Gastrocnemius medialis (tissue), 4 donors: ENCODE data around the gene SHCBP1L. TPM values are rescaled to one million over a fixed set of nuclear protein-coding genes. Genes with fewer than 3 reads are reported as not detected.
A peak's percentile ranks its signal among the peaks of the same experiment; 100 is the strongest.
"Not testable (repeated sequence)": the region's sequence is repeated elsewhere in the genome, so short reads cannot be mapped to it uniquely, and the experiment has no call there.

Source experiments
- ATAC-seq, 2 donors: fragments of 150-250 bp; one replicate each; pipeline ENCODE4 v1.9.1; 2016
- DNase-seq, 2 donors: peaks; one replicate each; pipeline ENCODE4 v3.0.0-alpha.2; 2019
- H3K27ac ChIP-seq, 4 donors: fragments of 200-600 bp; sonication (generic); 1 replicate in 1 of 4; 2 replicates in 3 of 4; pipeline ENCODE4 v1.5.1; 2016 to 2018; ENCODE audit warnings: mild to moderate bottlenecking in 2 of 4, moderate library complexity in 1 of 4
- H3K27me3 ChIP-seq, 3 donors: fragments of 200-600 bp; sonication (generic) in 2 of 3; 1 replicate in 1 of 3; 2 replicates in 2 of 3; pipeline versions ENCODE4 v1.5.1 to v1.6.0; 2016 to 2019; ENCODE audit warnings: mild to moderate bottlenecking in 1 of 3, moderate library complexity in 1 of 3
- H3K36me3 ChIP-seq, 2 donors: fragments of 200-600 bp; sonication (generic) in 1 of 2; one replicate each; pipeline ENCODE4 v1.5.1; 2017 to 2018
- H3K4me1 ChIP-seq, 2 donors: fragments of 200-600 bp; sonication (generic) in 1 of 2; one replicate each; pipeline ENCODE4 v1.5.1; 2016 to 2017; ENCODE audit warnings: mild to moderate bottlenecking in 2 of 2
- H3K4me3 ChIP-seq, 4 donors: fragments of 200-600 bp; sonication (generic) in 3 of 4; 1 replicate in 1 of 4; 2 replicates in 3 of 4; pipeline ENCODE4 v1.5.1; 2016 to 2019; ENCODE audit warnings: mild to moderate bottlenecking in 2 of 4
- H3K9me3 ChIP-seq, 3 donors: fragments of 200-600 bp; sonication (generic) in 2 of 3; 1 replicate in 1 of 3; 2 replicates in 2 of 3; pipeline ENCODE4 v1.5.1; 2016 to 2019
- CTCF ChIP-seq, 5 experiments: fragments of 450-650 bp in 3 of 5; fragments of 200-600 bp in 2 of 5; sonication (generic) in 2 of 5; IDR thresholded peaks in 4 of 5; conservative IDR thresholded peaks in 1 of 5; 1 replicate in 4 of 5; 2 replicates in 1 of 5; pipeline ENCODE4 v1.5.1; 2016 to 2019; ENCODE audit warnings: antibody characterized with exemption in 5 of 5, mild to moderate bottlenecking in 3 of 5, moderate library complexity in 3 of 5
- POLR2A ChIP-seq, 2 donors: fragments of 450-650 bp; IDR thresholded peaks; one replicate each; pipeline ENCODE4 v1.6.1; 2017; ENCODE audit warnings: antibody characterized with exemption in 2 of 2, mild to moderate bottlenecking in 2 of 2, moderate library complexity in 2 of 2
- in situ Hi-C, 4 donors: fragments of 200-750 bp; cut with MboI; loops; one replicate each; pipeline versions ENCODE4 v1.15.0 to v1.8.0; 2017; ENCODE audit warnings: low sequenced_read_pairs in 4 of 4
- intact Hi-C: fragments of 100-400 bp; cut with DNase I; formaldehyde crosslinking; loops from one replicate; pipeline ENCODE4 v1.15.1; 2023; ENCODE audit warnings: low total_unique reads
- total RNA-seq, 4 donors: library from RNA; depleted of rRNA; stranded (reverse); fragments of >200 nt; gene quantifications; one replicate each; pipeline versions ENCODE4 v1.1.0 to v1.2.3, GENCODE V29; 2016

The SHCBP1L gene
- total RNA-seq, 4 donors from 2014 or later = not detected

GRCh38 chr1:182955596-182956588, 2.9 kb upstream of the SHCBP1L start:
- in situ Hi-C loops (loop anchor here (5.0 to 25.0 kb wide), 4 partner anchors 61 to 331 kb away; no protein-coding TSS in a partner anchor), intact Hi-C loops (loop anchor here (10.0 kb wide), 1 partner anchor 509 kb away; no protein-coding TSS in a partner anchor)
- peak in 1 of 2 donors; percentile 21 for DNase-seq
- H3K4me1 ChIP-seq = no peaks in the 10 kb centered on the region
- H3K36me3 ChIP-seq = no peaks in the 10 kb centered on the region
- no peak overlapping the region for H3K27ac ChIP-seq
- H3K4me3 ChIP-seq = no peak overlapping the region
- TF ChIP-seq CTCF (IDR thresholded peaks at IDR 0.05 in 4 of 5, conservative IDR thresholded peaks at IDR 0.05 in 1 of 5) = no peak
- peaks cover 14 to 24% (median 17%) of the 10 kb centered on the region in 3 donors for H3K27me3 ChIP-seq
- peak in 1 of 2 donors; percentile 51 for ATAC-seq
- H3K9me3 ChIP-seq = no peaks in the 10 kb centered on the region

GRCh38 chr1:182953826-182954225, 860 bp upstream of the SHCBP1L start:
- TF ChIP-seq CTCF (IDR thresholded peaks at IDR 0.05 in 4 of 5, conservative IDR thresholded peaks at IDR 0.05 in 1 of 5) (no peak), POLR2A (IDR thresholded peaks at IDR 0.05) (no peak)
- no peak overlapping the region for H3K4me3 ChIP-seq
- peak in 1 of 2 donors; percentile 42 for ATAC-seq
- intact Hi-C loops (loop anchor here (10.0 kb wide), 1 partner anchor 511 kb away; no protein-coding TSS in a partner anchor), in situ Hi-C loops (loop anchor here (25.0 kb wide), 3 partner anchors 158 to 333 kb away; no protein-coding TSS in a partner anchor)
- peaks cover 14 to 24% (median 17%) of the 10 kb centered on the region in 3 donors for H3K27me3 ChIP-seq
- no peaks in the 10 kb centered on the region for H3K9me3 ChIP-seq
- no peaks in the 10 kb centered on the region for H3K36me3 ChIP-seq
- H3K27ac ChIP-seq = no peak overlapping the region
- DNase-seq = no peak
- H3K4me1 ChIP-seq = no peaks in the 10 kb centered on the region

- H3K27me3 ChIP-seq, H3K9me3 ChIP-seq, H3K27ac ChIP-seq, H3K4me3 ChIP-seq, in situ Hi-C loops, H3K4me1 ChIP-seq, intact Hi-C loops, H3K36me3 ChIP-seq, DNase-seq, ATAC-seq: not testable (repeated sequence)
These were observed 9.6 kb downstream of the SHCBP1L start for GRCh38 chr1:182943336-182943735.

GRCh38 chr1:182942145-182942544, 10.8 kb downstream of the SHCBP1L start:
- DNase-seq, H3K27me3 ChIP-seq, ATAC-seq, H3K36me3 ChIP-seq, intact Hi-C loops, in situ Hi-C loops, H3K4me3 ChIP-seq, H3K9me3 ChIP-seq, H3K27ac ChIP-seq, H3K4me1 ChIP-seq: not testable (repeated sequence)

GRCh38 chr1:182939413-182939812, 13.6 kb downstream of the SHCBP1L start:
- H3K4me3 ChIP-seq = no peak overlapping the region
- intact Hi-C loops = no loop called here
- in situ Hi-C loops = no loop called here
- peaks cover 0 to 5% (median 0%) of the 10 kb centered on the region in 3 donors for H3K9me3 ChIP-seq
- TF ChIP-seq POLR2A (IDR thresholded peaks at IDR 0.05) (no peak), CTCF (IDR thresholded peaks at IDR 0.05 in 4 of 5, conservative IDR thresholded peaks at IDR 0.05 in 1 of 5) (no peak)
- ATAC-seq (no peak), DNase-seq (no peak)
- no peak overlapping the region for H3K27ac ChIP-seq
- H3K4me1 ChIP-seq = no peaks in the 10 kb centered on the region
- H3K36me3 ChIP-seq = no peaks in the 10 kb centered on the region
- H3K27me3 ChIP-seq = peaks cover 0 to 9% (median 7%) of the 10 kb centered on the region in 3 donors
